A673 (cell line): ENCODE data around the gene TADA2A.

Experiments used
- EZH2 ChIP-seq: fragments of 200-600 bp; sonication (generic); IDR thresholded peaks from 2 replicates; pipeline ENCODE4 v1.6.1; 2017; ENCODE audit warnings: borderline replicate concordance, low read depth, mild to moderate bottlenecking, mixed read lengths, antibody characterized with exemption, low read length; ENCODE audit not compliant: poor library complexity, severe bottlenecking
- TF ChIP-seq, protein P1 (sequence below): fragments of 300-800, 200-600 bp; sonication (generic); conservative IDR thresholded peaks from 2 replicates; pipeline ENCODE4 v1.5.1; 2017; ENCODE audit warnings: low read depth, mild to moderate bottlenecking, antibody characterized with exemption, low read length, moderate library complexity, mixed read lengths

DNA sequence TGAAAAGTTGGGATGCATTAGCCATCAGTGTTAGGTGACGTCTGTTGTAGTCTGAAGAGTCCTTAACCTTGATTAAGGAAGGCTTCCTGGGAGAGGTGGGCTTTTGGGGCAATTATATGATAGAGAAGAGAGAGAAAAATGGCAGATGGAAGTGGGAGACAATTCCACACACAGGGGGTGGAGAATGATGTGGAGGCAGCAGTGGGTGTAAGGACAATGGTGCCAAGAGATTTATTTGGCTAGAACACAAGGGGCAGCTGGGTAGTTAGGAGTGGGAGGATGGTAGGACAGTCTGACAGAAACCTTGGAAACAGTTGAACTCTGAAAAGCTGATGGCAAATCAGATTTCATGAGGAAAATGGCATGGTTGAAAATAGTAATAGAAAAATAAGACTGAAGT, 72.3 kb downstream of the TADA2A start:
- TF ChIP-seq, protein P1, sequence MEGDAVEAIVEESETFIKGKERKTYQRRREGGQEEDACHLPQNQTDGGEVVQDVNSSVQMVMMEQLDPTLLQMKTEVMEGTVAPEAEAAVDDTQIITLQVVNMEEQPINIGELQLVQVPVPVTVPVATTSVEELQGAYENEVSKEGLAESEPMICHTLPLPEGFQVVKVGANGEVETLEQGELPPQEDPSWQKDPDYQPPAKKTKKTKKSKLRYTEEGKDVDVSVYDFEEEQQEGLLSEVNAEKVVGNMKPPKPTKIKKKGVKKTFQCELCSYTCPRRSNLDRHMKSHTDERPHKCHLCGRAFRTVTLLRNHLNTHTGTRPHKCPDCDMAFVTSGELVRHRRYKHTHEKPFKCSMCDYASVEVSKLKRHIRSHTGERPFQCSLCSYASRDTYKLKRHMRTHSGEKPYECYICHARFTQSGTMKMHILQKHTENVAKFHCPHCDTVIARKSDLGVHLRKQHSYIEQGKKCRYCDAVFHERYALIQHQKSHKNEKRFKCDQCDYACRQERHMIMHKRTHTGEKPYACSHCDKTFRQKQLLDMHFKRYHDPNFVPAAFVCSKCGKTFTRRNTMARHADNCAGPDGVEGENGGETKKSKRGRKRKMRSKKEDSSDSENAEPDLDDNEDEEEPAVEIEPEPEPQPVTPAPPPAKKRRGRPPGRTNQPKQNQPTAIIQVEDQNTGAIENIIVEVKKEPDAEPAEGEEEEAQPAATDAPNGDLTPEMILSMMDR = no peak
- no peak for TF ChIP-seq EZH2
